ENCODE data around the gene PDX1. TPM values are rescaled to one million over a fixed set of nuclear protein-coding genes. Genes with fewer than 3 reads are reported as not detected.

The PDX1 gene
- total and polyA plus RNA-seq, 8 donors = not detected

DNA sequence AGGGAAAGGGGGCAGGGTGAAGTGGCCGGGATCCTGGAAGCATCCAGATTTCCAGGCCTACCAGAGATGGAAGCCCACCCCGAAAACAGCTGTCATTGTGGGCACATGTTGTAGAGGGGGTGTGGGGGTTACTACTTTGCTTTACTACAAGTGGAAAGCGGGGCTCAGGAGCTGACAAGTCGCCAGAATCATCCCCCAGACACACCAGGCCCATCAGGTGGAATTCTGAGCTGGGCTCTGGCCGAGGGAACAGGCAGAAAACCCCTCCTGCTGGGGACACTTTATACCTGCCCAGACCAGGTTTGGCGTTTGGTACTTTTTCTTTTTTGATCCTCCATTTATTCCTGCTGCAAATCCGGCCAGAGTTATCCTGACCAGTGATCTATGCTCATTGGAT is 45.5 kb downstream of the PDX1 start:
- ATAC-seq = no peak
- H3K36me3 ChIP-seq = no peaks in the 10 kb centered on the region
- no peak overlapping the region for H3K27ac ChIP-seq
- H3K4me3 ChIP-seq = no peak overlapping the region
- DNase-seq = no peak
- TF ChIP-seq, protein P1, sequence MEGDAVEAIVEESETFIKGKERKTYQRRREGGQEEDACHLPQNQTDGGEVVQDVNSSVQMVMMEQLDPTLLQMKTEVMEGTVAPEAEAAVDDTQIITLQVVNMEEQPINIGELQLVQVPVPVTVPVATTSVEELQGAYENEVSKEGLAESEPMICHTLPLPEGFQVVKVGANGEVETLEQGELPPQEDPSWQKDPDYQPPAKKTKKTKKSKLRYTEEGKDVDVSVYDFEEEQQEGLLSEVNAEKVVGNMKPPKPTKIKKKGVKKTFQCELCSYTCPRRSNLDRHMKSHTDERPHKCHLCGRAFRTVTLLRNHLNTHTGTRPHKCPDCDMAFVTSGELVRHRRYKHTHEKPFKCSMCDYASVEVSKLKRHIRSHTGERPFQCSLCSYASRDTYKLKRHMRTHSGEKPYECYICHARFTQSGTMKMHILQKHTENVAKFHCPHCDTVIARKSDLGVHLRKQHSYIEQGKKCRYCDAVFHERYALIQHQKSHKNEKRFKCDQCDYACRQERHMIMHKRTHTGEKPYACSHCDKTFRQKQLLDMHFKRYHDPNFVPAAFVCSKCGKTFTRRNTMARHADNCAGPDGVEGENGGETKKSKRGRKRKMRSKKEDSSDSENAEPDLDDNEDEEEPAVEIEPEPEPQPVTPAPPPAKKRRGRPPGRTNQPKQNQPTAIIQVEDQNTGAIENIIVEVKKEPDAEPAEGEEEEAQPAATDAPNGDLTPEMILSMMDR (IDR thresholded peaks at IDR 0.05) = no peak
- no peaks in the 10 kb centered on the region for H3K9me3 ChIP-seq
- peaks cover 96 to 100% of the 10 kb centered on the region in 2 donors for H3K27me3 ChIP-seq
- H3K4me1 ChIP-seq = peaks cover 6 to 41% of the 10 kb centered on the region in 2 donors
- intact Hi-C loops (cut with DNase I) = no loop called here

DNA sequence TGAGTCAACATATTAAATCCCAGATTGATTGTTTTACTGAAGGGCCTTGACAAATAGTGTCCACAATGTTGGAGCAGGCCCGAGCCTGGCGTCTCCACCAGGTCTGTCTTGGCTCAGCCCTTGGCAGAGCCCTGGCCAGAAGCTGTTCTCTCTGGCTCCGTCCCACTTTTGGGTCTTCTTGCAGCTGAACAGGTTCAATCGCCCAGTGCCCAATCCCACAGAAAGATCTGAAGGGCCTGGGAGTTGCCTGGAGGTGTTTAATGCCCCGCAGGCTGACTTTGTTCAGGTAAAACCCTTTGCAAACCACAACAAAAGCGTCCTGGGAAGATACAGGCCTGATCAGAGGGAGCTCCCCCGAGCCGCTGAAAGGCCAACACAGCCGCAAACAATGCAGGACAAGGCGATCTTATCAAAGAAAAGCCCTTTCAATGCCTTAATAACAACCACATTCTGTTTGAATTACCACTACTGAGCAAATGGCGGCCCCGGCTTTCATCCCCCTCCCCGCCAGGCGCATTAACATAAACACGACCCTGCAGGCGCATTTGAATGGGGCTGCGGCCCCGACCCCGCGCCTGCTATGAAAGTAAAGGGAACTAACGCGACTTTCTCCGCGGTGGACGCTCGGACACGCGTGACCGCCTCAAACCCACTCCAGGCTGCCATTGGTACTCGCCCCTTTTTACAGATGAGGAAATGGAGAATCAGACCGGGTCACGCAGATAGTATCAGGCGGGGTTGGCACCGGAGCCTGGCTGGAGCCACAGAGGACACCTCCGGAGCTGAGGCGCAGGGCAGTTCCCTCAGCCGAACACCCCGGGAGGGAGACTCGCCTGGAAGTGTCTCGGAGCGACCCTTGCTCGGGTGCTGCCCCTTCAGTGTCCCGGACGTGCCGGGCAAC is 46.2 kb downstream of the PDX1 start:
- H3K27me3 ChIP-seq = peaks cover 96 to 100% of the 10 kb centered on the region in 2 donors
- ATAC-seq = no peak
- peaks cover 0 to 34% of the 10 kb centered on the region in 2 donors for H3K4me1 ChIP-seq
- no peak for DNase-seq
- H3K4me3 ChIP-seq = no peak overlapping the region
- H3K27ac ChIP-seq = no peak overlapping the region
- TF ChIP-seq, protein P1 (IDR thresholded peaks at IDR 0.05) = no peak
- H3K9me3 ChIP-seq = no peaks in the 10 kb centered on the region
- no peaks in the 10 kb centered on the region for H3K36me3 ChIP-seq
- intact Hi-C loops (cut with DNase I) = no loop called here

DNA sequence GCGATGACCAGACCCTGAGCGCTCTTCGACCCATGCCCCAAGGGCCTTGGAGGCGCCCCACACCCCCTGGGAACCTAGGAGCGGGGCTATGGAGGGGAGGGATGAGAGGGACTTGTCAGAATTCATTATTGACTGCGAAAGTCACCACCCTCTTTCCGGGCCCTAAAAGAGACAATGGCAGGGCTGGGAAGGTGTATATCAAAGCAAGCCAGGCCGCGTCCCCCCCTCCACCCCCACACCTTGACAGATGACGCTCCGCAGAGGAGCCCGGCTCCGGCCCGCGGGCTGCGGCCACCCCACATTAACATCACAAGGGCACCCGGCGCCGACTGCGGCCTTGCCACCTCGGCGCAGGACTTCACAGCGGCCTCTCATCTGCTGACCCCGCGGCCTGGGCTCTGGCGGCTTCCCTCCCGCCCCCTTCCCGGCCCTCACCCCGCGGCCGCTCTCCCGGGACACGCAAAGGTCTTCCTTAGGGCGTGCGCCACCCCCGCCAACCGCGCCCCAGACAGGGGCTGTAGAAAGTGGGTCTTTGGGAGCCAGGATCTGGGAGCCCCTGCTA is 46.9 kb downstream of the PDX1 start:
- Histone ChIP-seq H3K4me1 (peaks cover 0 to 27% of the 10 kb centered on the region in 2 donors), H3K36me3 (no peaks in the 10 kb centered on the region), H3K9me3 (no peaks in the 10 kb centered on the region), H3K27ac (no peak overlapping the region), H3K4me3 (no peak overlapping the region), H3K27me3 (peaks cover 96 to 100% of the 10 kb centered on the region in 2 donors)
- TF ChIP-seq, protein P1 (IDR thresholded peaks at IDR 0.05) = no peak
- intact Hi-C loops (cut with DNase I) = no loop called here
- ATAC-seq (no peak), DNase-seq (no peak)

DNA sequence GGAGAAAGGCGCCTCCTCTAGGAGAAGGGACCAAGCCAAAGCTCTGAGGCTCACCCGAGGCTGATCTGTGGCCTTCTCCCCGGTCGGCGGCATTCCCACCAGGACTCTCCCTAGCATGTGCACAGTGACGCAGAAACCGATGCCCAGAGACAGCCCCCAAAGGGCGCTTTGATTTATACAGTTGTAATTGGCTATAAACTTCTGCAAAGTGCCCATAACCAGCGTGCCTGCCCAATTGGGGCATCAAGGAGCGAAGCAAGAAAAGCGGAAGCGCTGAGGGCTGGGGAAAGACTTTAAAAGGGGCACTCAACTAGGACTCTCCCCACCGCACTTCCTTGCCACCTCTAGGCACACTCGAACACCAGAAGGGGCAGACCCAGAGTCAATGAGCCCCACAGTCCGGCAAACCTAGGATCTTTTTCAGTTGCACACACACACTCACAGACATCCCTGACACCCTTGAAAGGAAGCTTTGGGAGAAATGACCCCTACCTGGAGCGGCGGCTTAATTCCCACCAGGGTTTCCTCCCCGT is 47.5 kb downstream of the PDX1 start:
- Histone ChIP-seq H3K27ac (no peak overlapping the region), H3K4me3 (no peak overlapping the region), H3K27me3 (peaks cover 96 to 100% of the 10 kb centered on the region in 2 donors), H3K9me3 (no peaks in the 10 kb centered on the region), H3K36me3 (no peaks in the 10 kb centered on the region), H3K4me1 (peaks cover 0 to 26% of the 10 kb centered on the region in 2 donors)
- TF ChIP-seq, protein P1 (IDR thresholded peaks at IDR 0.05) = no peak
- DNase-seq = no peak
- ATAC-seq = no peak
- intact Hi-C loops (cut with DNase I) = no loop called here

DNA sequence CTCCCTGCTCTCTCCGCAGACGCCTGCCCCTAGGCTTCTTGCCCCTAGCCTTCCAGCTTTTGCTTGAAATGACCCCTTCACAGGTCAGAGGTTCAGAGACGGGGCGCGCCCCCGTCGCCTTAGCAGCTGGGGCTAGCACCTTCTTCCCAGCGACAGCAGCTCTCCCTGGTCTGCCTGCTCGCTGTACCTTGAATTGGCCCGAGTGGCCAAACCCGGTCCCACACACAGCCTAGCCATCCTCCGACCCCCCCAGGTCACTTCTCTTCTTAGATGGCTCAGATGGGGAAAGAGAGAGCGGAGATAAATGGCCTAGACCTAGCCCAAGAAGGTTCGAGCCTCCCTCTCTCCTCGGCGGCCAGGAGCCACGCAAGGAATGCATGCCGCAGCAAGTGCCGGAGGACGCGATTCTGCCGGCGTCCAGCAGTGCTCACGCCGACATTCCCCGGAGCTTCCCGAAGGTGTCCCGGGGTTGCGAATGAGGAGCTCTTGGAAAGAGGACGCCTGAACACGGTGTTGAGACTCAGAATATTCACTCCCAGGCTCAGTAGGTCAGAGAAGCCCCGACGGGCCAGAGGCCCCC is 48.0 kb downstream of the PDX1 start:
- ATAC-seq (no peak), DNase-seq (no peak)
- no peak overlapping the region for H3K4me3 ChIP-seq
- TF ChIP-seq, protein P1 (IDR thresholded peaks at IDR 0.05) = no peak
- peaks cover 96 to 100% of the 10 kb centered on the region in 2 donors for H3K27me3 ChIP-seq
- no peaks in the 10 kb centered on the region for H3K9me3 ChIP-seq
- peaks cover 0 to 26% of the 10 kb centered on the region in 2 donors for H3K4me1 ChIP-seq
- no peak overlapping the region for H3K27ac ChIP-seq
- intact Hi-C loops (cut with DNase I) = no loop called here
- no peaks in the 10 kb centered on the region for H3K36me3 ChIP-seq
